Activated CD4-positive, alpha-beta T cell treated with anti-CD3 and anti-CD28 coated beads, Interleukin-2, Interleukin-4, amounts not matched to agents 100 ng/mL and 50 ng/mL, durations not matched to agents 16 hours and 8 hours (primary cell): ENCODE data around the gene SLC36A3.
"Not testable (repeated sequence)": the region's sequence is repeated elsewhere in the genome, so short reads cannot be mapped to it uniquely, and the experiment has no call there.

Source experiments
- DNase-seq: peaks from one replicate; pipeline ENCODE4 v3.0.0-alpha.2; 2020; ENCODE audit warnings: low spot score

SLC36A3 gene

GRCh38 chr5:151237685-151238084, 65.9 kb downstream of the SLC36A3 start:
- no peak for DNase-seq

GRCh38 chr5:151236888-151237287, 66.7 kb downstream of the SLC36A3 start:
- no peak for DNase-seq

- not testable (repeated sequence) for DNase-seq
Observed at GRCh38 chr5:151235239-151235571, 68.4 kb downstream of the SLC36A3 start.

GRCh38 chr5:151234476-151235238, 68.9 kb downstream of the SLC36A3 start:
- DNase-seq = no peak

- DNase-seq = no peak
Observed at GRCh38 chr5:151233616-151234085, 69.9 kb downstream of the SLC36A3 start.

- no peak for DNase-seq
Observed at GRCh38 chr5:151231359-151231758, 72.2 kb downstream of the SLC36A3 start.

- DNase-seq = no peak
Observed at GRCh38 chr5:151230048-151230680, 73.4 kb downstream of the SLC36A3 start.

- no peak for DNase-seq
Observed at GRCh38 chr5:151228986-151229385, 74.6 kb downstream of the SLC36A3 start.

- no peak for DNase-seq
Observed at GRCh38 chr5:151227918-151228447, 75.6 kb downstream of the SLC36A3 start.
